Cerebellar cortex (tissue), 1 donor: ENCODE results near the gene TSPAN5.

Source experiments
- DNase-seq: peaks from one replicate; pipeline ENCODE4 v3.0.0-alpha.2; 2015; ENCODE audit warnings: low spot score

The TSPAN5 gene

DNA sequence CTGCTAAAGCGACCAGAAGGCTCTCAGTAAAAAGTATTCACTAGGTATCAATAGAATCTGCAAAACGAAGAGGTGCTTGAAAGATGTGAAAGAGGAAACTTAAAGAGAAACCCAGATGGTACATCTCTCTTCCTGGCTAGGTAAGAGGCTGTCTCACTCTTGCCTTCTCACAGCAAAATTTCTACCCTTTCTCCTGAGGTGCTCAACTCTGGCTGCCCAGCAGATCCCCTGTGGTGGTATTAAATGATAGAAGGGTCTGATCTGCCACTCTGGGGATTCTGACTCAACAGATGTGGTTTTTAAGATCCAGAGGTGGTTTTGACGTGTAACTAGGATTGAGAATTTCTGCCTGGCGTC is 14.9 kb upstream of the TSPAN5 start:
- DNase-seq = no peak

DNA sequence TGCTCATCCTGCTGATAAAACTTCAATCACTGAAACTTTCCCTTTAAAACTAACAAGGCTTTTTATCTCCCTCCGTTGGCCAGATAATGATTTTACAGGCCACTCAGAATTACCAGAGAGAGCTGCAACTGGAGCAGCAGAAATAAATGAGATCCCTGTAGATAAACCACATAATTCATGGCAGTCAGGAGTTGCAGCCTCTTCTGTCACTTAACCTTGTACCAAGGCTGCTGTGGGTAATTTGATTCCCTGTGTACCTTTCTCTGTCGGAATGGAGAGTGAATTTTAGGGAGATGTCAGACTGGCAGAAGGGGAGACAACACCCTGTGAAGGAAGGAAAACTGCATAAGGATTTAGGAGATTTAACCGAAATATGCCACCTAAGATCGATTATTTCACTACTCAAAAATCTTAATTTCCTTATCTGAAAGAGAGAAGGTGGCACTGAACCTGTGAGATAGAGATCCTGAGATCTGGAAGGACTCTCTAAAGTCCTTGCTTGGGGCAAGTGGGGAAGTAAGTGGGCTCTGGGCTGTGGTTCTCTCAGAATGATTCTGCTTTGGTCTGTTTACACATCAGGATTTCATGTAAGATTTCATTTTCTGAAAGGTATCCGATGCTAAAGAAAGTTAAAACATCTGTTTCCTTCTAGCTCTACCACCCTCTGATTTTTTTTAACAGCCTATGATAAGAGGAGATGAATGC is 14.3 kb upstream of the TSPAN5 start:
- no peak for DNase-seq

DNA sequence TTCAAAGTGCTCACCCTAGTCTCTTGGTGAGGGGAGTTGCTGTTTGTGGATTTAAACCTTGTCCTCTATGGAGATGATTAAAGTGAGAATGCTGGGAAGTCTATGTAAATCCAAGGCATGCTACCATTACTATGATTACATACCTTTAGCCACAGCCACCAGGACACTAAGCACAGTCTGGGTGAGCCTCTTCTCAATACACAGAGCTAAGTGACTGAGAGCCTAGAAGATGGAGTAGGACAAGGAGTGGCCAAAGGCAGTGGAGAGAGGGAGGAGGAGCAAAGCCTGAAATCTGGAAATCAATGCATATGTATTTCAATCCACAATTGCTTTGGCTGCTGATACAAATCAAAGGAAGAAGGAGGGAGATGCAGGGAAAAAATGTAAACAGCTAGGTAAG is 12.7 kb upstream of the TSPAN5 start:
- no peak for DNase-seq

DNA sequence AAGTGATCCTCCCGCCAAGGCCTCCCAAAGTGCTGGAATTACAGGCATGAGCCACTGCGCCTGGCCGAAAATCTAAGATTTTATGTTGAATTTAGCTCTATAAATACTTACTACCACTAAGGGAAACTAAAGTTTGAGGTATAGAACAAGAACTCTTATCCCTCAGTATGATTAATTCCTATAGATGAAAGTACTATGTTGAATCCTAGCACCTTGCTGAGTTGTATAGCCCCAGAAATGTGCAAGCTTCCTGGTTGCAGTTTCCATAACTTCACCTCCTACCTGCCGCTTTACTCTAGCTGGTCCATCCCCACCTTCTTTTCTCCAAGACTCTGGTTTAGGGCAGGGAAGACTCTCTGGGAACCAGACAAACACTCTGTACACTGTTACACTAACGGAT is 11.8 kb upstream of the TSPAN5 start:
- DNase-seq = no peak

DNA sequence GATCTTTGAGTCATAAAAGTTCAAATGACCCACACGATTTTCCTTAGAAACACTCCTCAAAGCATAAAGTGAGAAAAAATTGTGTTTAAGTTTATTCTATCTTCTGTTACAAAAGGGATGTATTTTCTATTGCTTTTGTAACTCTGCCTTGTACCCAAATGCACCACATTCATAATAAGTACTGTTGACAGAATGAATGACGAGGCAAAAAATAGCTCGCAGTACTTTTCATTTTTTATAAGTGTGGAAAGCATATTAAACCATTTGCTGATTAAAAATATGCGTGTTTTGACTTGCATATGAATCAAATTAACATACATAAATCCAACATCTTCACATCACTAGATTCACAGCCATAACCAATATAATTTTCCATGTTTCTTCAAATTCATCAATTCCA is 11.2 kb upstream of the TSPAN5 start:
- no peak for DNase-seq

DNA sequence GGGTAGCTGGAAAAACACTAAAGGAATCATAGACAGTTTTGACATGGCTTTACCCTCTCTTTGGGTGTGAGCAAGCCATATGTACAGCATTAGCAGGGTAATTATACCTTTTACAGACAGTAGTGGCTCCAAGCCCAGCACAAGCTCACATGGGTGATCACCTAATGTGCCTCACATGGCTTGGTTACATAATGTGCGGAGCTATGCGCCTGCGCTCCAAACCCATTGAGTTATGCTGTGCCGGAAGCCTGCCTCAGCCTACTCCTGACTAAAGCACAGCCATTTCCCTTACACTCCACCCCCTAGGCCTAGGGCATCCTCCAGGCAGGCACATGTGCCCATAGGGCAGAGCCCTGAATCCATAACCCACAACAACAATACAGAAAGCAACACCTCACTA is 6.5 kb upstream of the TSPAN5 start:
- peak; percentile 69 for DNase-seq

DNA sequence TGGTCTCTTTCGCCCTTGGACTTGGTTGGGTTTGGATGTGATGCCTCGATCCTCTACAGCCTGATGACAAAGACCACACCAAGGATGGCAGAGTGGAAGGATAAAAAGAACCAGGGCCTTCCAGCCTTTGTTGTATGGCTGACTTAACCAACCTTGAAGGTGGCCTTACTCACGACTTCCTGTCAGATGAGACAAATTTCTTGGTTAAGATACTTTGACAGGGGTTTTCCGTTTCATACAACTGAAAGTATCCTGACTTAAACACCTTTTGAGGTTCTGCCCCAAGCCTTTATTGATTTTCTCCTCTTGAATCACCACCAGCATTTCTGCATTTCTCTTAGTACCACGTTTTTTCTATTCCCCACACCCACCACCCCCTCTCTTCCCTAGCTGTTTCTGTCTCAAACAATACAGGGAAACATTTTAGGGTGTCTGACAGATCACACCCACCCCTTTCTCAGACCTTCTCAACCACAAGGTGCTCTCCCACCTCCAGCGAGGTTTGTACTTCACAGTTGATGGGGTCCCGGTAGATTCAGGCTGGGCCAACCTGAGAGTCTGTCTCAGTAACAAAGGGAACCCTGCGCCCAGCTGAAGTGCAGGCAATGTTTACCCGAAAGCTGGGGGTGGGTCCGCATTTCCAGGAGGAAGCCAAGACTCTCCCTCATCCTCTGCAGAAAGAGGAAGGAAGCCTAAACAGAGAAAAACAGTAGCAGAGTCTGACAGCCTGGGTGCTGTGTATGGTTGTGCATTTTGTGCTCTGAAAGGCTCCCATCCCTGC is 5.0 kb upstream of the TSPAN5 start:
- DNase-seq = no peak

DNA sequence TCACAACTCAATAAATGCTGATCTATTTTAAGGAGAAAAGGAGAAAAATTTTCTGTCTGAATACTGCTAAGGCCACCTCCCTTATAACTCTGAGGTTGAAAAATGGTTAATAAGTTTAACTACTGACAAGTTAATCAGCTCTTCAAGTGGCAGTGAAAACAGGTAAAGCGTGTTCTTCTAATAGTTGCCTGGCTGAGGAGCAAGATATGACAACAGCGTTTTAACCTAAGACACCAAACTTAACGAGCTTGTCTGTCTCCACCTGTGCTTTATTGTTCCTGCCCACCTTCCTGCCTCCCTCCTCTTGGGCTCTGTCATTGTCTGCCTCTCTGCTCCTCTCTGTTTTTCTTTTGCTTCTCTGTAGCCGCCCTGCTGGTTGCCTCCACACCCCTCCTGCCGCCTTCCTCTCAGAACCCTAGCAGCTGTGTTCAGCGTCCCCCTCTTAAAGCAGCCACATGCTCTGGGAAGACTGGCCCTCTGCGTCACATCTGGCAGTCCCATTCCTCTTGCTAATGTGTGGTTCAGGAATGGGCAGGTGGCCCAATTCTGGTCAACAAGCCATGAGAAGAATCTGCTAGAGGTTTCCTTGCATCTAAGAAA is 4.3 kb upstream of the TSPAN5 start:
- no peak for DNase-seq

DNA sequence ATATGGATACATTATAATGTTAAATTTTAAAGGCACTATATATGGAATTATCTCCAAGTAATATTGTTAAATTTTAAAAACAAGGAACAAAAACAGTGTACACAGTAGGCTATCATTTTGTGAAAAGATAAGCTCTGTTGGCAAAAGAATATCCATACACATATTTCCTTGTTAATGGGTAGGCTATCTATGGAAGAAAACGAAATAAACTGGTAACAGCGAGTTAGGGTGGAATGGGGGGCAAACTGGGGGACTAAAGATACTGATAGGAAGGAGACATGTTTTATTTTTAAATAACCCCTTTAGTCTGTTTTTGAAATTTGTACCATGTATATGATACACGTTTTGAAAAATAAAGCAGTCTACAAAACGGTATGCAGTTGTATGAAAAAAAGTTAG is 3.6 kb upstream of the TSPAN5 start:
- DNase-seq = no peak

DNA sequence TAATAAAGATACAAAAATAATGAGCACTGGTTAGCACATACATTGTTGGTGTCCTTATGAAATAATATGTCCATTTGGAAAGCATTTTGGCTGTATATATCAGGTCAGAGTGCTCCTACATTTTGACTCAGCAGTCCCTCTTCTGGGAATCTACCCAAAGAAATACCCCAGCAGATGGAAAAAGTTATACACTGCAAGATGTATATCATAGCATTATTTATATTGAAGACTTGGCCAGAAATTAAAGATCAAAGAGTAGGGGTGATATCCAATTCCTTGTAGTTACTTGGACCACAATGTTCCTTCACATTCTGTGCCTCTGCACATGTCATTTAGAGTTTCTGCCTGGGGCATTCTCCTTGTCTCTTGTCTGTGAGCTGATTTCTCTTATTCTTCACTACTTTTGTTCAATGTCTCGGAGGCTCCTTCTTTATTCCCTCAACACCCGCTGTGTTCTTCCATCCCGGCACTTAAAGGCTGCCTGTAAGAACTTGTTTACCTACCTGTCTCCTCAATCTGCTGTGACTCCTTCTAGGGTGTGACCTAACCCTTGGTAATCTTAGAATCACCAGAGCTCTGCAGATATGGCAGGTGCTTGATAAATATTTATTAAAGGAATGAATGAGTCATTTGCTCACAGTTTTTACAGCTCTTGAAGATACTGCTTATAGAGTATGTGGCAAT is 3.1 kb upstream of the TSPAN5 start:
- no peak for DNase-seq

DNA sequence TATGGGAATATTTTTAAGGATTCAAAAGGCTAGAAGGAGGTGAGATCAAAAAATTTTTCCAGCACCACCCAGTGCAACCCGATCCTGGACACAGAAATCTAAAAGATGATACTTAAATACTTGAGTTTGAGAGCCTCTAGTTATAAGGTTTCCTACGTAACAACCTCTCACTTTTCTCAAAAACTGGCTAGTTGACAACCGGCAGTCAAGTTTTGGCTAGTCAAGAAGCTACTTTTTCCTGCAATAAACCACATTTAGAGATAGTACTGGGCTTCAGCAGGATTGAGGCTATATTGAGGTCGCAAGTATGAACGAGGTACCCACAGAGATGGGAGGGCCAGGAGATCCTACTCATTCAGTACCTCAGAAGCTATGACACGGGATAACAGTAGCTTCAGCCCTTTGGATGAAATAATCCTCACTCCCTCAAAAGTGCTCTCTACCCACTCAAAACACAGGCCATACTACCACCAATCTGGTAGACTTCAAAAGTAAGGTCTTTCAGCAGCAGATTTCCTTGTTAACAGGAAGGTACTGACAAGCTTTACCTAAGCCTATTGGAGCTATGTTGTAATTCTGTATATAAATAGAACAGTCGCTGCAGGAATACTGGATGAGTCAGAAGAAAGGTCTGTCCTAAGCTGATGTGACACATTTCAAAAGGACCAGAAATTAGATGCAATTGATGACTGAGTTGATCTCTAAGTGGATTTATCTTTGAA is 1.5 kb upstream of the TSPAN5 start:
- DNase-seq = peak; percentile 79

DNA sequence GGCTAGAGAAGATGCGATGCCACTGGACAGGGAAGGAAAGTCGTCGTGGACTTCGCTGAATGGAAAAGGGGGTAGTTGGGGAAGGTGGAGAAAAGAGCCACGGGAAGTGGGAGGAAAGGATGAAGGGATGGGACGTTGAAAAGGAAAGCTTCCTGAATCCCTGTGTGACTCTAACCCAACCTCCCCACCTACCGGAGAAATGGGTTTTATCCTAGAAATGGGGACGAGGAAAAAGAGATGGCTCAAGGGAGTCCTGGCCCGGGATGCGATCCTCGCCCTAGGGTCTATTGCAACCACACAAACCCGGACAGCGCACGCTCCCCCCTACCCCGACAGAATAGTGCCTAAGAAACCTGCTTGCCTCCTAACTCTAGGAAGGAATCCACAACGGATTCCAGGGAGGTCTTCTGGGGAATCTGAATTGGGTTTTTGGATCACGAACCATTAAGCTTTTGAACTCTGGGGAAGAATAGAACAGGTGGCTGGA is 738 bp upstream of the TSPAN5 start:
- DNase-seq = no peak

DNA sequence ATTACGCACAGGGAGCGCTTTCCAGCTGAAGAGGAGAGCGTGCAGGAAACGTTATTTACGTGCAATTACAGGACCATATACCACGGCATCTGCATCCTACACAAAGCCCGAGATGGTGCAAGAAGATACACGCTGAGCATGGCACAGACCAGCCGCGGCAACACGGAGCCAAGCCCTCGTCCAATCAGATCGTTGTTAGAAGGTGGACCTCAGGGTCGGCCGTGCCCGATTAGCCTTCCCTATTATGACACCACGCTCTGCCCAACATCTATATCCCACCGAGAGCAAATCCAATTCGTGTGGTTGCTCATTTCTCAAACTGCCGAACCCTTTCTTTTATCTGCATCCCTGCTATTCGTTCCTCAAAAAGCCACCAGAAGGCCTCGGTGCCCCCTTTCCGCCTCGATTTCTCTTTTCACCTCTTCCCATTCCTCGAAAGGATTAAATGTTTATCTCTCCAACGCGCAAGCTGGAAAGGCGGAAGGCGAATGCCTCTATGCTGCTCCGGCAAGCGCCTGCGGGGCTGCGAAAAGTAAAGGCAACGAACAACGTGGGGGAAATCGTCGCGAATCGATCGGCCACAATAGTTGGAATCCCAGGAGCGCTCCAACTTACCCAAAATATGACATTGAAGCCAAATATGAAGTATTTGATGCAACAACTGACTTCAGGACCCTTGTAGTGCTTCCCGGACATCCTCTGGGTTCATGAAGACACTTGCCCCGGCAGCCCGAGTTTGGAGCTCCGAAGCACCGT is 702 bp downstream of the TSPAN5 start:
- DNase-seq = peak; percentile 90

DNA sequence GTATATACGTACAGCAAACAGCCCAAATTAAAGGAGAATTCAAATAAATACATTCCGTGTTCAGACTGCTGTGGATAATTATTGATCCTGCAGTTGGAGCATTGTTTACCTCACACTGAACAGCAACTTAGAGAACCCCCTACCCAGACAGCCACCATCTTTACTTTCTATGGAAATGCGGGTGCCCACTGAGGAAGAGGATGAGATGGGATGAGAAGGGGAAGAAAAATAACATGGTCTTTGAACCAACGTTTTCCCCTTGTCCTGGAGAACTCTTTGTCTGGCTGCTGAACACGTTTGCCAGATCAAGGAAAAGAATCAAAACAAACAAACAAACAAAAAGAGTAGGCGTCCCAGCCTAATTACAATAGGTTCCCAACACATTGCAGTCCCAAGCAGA is 1.5 kb downstream of the TSPAN5 start:
- no peak for DNase-seq

DNA sequence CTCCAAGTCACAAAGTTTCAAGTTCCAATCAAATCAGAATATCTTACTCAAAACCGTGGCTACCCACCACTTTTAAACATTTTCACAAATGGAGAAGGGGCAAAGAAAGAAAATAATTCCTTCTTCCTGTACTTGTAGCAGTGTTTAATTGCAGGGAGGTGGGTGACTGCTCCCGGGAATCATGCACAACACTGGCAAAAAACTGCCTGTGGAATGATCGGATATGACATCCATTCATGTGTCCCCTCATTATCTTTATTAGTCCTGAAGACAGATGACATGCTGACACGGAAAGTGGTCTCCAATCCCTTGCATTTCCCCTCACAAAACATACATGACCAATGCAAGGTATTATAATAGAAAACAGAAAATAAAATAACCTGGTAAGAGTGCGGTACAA is 2.0 kb downstream of the TSPAN5 start:
- no peak for DNase-seq

DNA sequence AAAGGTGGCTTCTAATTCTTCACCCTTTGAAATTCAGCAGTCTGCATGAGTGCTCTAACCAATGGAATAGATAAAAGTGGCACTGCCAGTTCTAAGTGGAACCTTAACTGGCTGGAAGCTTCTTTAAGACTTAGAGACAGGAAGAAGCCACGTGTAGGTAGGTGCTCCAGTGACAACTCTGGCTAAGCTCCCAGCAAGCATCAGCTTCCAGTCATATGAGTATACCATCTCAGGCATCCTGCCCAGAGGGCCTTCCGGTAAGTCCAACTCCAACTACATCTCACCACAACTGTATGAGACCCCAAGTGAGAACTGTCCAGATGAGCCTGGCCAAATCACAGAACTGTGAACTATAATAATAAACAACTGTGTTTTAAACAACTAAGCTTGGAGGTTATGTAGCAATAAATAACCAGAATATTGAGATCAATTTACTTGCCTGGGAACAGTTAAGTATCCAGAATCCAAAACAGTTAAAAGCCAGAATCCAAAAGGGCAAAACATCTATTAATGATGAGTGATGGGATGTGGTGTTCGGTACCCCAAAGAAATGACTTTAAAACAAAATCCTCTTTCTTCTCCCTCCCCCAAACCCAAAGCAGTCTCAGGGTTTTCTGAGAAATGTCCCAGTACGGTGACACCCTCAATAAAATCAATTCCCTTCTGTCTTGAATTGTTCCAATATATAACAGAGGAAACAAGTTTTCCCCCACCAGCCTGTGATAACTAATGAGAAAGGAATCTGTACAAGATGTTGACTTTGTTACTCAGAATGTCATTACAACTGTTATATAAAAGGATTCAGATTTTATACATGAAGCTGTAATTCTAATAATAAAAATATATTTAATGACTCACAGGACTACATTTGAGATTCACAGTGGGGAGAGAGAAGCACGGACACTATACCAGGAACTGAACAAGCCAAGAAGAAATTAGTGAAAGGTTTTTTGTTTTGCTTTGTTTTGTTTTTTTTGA is 4.2 kb downstream of the TSPAN5 start:
- DNase-seq = no peak

DNA sequence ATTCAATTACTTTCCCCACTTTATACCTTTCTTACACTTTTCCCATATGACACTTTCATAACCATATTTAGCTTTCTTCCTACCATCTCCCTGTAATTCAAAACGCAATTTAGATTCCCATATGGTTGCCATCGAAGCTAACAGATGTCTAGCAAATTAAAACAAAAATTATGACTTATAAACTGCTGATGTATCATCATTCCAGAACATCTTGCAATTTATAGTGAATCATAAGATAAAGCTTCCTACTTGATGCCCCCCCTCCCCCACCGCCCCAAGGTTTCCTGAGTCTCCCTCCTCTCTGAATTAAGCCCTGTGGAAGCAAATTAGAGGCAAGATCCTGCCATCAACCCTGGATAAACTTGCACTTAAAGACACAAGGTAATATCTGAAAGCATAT is 5.4 kb downstream of the TSPAN5 start:
- no peak for DNase-seq

DNA sequence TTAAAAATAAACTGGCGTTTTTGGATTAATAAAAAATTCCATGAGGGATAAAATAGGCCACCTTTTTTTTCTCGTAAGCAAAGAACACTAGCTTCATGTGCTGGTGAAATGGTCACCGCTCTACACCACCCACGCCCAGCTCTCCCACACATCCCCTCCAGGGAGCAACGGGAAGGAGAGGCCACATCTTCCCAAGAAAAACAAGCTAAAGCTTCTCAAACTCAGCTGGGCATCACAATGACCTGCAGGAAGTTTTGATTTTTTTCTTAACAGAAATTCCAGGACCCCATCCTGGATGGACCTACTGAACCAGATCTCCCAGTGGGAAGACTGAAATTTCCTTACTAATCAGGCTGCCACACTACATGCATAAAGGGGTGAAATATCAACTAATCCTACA is 9.8 kb downstream of the TSPAN5 start:
- DNase-seq = no peak

DNA sequence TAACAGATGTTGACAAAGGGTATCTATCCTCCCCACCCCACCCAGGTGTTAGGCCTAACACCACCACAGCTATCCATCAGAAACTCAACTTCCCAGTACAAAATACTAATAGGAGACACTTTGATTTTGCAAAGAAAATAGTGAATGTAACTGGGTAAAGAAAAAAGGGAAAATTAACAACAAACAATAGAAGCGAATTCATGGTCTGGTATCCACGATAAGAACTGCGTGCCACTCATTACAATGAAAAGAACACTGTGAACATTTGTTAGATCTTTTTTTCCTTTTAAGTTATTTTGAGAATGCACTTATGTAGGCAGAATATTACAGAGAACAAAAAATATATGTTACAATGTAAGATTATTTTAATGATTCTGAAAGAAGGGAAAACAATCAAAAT is 12.0 kb downstream of the TSPAN5 start:
- no peak for DNase-seq

DNA sequence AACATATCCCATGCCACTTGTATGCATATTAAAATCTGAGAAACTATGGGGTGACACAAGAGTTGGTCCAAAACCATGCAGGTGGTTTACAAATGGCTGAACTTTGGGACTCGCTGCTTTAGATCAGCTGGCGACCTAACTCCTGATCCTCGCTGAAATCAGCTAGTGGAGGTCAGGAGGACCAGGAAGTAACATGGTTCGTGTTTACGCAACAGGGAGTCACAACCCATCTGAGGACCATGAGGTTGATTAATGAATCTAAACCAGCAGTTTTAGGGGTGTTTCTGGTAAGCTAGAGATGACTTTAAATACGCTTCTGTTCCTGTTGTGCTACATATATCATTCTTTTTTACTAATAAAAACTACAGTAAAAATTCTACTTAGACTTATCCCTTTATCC is 12.9 kb downstream of the TSPAN5 start:
- no peak for DNase-seq
